Measurements from ENCODE around the gene MTURN. TPM values are rescaled to one million over a fixed set of nuclear protein-coding genes. Genes with fewer than 3 reads are reported as not detected.

Gene MTURN
- total RNA-seq, 1 experiment from 2014 or later, result 2.0 TPM

DNA sequence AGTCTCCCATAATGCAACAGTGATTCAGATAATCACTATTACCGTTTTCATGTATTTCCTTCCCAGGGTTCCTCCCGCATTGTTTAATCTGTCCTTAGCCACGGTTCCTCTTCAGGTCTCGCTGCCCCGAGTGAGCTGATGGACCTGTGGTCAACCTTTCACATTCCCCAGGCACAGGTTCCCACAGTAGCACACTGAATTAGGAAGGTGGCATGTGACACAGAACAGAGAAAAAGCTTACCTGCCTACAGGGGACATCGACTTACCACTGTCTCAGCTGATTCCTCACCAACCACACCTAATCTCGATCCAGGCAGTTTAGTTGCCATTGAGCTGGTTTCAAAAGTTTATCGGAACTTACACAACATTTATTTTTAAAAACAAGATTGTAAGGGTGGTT is 72.2 kb downstream of the MTURN start:
- Histone ChIP-seq H3K4me3 (no peak overlapping the region), H3K9me3 (no peaks in the 10 kb centered on the region), H3K36me3 (no peaks in the 10 kb centered on the region), H3K27me3 (no peaks in the 10 kb centered on the region)
- DNase-seq, result no peak

DNA sequence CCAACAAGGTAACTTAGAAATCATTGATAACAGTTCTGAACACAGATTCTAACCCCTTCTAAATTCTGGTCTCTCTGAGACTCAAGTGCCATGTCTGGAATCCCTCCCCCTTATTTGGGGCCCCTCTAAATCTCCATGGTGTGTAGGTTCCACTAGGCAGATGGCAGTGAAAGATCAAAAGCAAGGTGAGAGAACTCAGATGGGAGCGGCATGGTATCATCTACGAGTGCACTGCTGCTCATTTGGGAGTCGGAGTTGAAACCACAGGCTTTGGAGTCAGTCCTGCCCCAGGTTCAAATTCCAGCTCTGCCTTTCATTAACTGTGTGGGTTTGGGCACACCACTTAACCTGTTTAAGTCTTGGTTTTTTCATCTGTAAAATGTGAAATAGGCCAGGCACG is 72.6 kb downstream of the MTURN start:
- no peak for DNase-seq
- Histone ChIP-seq H3K27me3 (no peaks in the 10 kb centered on the region), H3K9me3 (no peaks in the 10 kb centered on the region), H3K36me3 (no peaks in the 10 kb centered on the region), H3K4me3 (no peak overlapping the region)

DNA sequence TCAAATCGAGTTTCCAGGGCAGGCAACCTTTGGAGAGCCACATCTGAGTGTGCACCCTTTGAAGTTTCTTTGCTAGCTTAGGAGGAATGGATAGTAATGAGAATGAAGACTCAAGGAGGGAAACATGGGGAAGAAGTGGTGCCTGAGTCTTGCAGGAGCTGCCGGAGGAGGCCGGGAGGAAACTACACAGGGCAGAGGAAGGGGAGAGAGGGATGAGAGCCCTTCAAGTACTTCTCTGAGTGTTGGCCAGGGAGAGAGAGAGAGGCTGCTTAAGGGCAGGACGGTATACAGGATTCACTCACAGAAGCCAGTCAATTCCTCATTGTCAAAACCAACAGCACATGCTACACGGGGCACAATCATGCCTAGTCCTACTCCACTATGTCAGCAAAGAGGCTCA is 75.2 kb downstream of the MTURN start:
- no peak for DNase-seq
- H3K9me3 ChIP-seq, result no peaks in the 10 kb centered on the region
- no peak overlapping the region for H3K4me3 ChIP-seq
- no peaks in the 10 kb centered on the region for H3K27me3 ChIP-seq
- H3K36me3 ChIP-seq, result no peaks in the 10 kb centered on the region

Other genes starting within 250 kb of the MTURN start
- 29.0 and 35.7 TPM in 2 replicates for gene SCRN1, start 145.2 kb upstream of the MTURN start, total RNA-seq (2014; rRNA removed; shearing (Covaris generic); ENCODE audit: low replicate concordance)
- gene FKBP14, start 108.3 kb upstream of the MTURN start, total RNA-seq (2014; rRNA removed; shearing (Covaris generic); ENCODE audit: low replicate concordance), result 8.1 and 16.1 TPM in 2 replicates
- 8.6 and 10.6 TPM in 2 replicates for gene PLEKHA8, start 106.6 kb upstream of the MTURN start, total RNA-seq (2014; rRNA removed; shearing (Covaris generic); ENCODE audit: low replicate concordance)
- 9.1 and 11.4 TPM in 2 replicates for gene ZNRF2, start 149.6 kb downstream of the MTURN start, total RNA-seq (2014; rRNA removed; shearing (Covaris generic); ENCODE audit: low replicate concordance)

Data from MG63 (cell line).